Renal pelvis (tissue), 4 donors: ENCODE results near the gene PARD3. TPM values are rescaled to one million over a fixed set of nuclear protein-coding genes. Genes with fewer than 3 reads are reported as not detected.
A peak's percentile ranks its signal among the peaks of the same experiment; 100 is the strongest.

Experiments used
- DNase-seq: peaks from one replicate; pipeline ENCODE4 v3.0.0-alpha.2; 2013
- polyA plus RNA-seq, 3 donors: library from polyadenylated mRNA; unstranded; fragments of 120-200 nt; gene quantifications; one replicate each; pipeline ENCODE4 v1.2.1, GENCODE V29; 2013; ENCODE audit not compliant: insufficient read length in 3 of 3

PARD3 gene
- polyA plus RNA-seq, 3 donors, result 66.9 to 71.1 (median 71.1) TPM

DNA sequence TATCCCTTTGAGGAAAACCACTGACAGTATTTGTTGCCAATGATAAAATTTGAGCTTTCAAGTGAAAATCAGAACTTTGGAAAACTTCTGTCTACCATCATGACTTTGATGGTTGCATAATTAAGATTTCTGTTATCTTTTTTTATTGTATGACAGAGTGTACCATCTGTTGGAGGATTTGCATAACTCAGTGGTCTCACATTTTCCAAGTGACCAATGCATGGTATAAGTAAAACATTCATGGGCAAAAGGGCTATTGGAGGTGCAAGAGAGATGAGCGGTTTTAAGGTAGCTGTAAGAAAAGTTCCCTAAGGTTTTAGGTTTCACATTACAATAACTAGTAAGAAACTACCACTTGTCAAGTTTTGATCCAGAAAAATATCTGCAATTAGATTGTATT, 625.3 kb downstream of the PARD3 start:
- no peak for DNase-seq

DNA sequence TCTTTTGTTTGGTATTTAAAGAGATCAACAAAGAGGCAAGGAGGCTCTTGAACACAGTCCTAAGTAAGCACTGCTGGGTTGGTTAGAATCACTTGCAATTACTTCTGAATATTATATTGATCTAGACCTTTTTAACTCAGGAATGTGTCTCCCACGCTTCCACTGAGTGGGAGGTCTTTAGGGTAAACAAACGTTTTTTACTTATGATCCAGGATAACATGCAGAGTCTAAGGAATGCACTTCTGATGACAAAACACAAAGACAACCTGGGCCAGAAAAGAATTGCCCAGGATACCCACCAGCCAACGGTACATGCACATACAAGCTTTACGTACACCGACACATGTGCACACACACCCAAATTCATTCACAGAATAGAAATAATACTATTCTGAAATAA, 626.9 kb downstream of the PARD3 start:
- no peak for DNase-seq

DNA sequence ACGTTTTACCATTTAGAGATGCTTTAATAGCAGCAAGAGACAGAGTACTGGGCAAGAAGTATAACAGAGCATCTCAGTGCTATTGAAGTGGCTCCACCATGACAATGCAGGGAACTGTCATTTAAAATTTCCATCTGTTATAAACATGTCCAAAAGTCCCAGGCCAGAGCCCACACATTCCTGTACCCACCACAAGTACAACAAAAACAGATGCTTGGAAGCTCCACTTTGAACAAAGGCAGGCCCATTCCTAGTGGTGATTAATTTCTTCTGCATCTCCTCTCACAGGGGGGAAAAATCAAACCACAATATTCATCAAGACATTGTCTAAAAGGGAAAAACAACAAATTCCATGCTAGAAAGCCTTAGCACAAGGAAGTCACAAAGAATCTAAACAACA, 627.9 kb downstream of the PARD3 start:
- DNase-seq, result no peak

DNA sequence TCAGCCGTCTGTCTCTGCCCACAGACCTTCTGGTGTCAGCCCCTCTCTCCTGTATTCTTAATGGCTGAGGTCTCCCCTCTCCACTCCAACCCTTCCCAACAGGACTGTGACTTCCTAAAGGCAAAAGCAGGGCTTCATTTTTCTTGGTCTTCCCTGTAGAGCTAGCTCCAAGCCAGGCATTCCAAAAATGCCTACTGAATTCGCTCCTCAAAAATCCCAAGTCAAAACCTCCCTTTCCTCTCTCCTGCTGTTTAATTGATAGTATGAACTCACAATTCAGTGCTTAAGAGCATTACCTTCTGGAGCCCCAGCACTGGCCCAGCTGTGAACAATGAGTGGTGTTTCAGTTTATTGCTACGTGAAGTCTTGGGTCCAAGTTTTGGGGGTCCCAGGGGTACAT, 628.4 kb downstream of the PARD3 start:
- no peak for DNase-seq

DNA sequence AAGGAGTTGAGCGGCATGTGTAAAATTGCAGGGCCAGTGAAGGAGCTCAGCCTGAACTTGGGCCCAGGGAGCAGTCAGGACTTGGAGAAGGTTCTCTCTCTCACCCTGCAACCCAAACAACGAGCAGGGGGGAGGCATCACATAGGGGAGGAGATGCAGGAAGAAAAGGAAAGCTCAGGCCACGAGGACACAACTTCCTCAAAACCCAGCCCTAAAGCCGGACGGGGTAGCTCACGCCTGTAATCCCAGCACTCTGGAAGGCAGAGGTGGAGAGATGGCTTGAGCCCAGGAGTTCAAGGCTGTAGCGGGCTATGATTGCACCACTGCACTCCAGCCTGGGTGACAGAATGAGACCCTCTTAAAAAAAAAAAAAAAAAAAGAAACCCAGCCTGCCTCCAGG, 629.1 kb downstream of the PARD3 start:
- DNase-seq, result no peak

DNA sequence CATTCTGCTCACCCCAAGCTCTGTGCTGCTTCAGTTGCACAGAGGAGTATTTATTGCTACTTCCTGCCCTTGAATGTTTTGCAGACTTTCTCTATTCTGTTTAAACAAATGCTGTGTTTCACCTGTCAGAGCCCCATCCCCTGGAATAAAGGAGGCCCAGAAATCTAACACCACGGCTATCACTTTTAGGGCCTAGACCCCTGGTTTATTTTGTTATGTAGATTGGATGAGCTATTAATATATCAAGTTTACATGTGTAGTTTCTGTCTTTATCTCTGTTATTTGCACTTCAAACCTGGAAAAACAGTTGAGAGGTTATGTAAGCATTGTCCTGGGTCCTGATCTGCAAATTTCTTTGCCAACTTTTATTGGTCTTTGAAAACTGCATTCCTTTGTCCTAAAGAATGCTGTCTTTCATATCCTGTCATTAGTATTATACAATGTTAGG, 630.1 kb downstream of the PARD3 start:
- no peak for DNase-seq

DNA sequence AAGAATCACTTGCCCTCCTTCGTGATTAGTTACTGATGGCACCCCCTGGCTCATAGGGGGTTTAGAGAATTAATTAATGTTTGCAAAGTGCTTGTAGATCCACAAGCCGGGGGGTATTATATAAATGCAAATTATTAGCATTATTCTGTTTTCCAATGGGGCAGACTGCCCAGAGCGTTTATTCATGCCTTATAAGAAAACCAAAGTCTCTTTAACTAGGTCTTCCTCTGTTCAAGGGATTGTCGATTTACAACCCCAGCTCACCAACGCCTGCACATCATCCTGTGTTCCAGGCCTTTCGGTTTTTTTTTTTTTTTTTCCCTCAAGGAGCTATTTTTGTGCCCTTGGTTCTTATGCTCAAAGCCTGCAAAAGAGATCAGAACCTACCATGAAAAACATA, 630.7 kb downstream of the PARD3 start:
- DNase-seq, result no peak

DNA sequence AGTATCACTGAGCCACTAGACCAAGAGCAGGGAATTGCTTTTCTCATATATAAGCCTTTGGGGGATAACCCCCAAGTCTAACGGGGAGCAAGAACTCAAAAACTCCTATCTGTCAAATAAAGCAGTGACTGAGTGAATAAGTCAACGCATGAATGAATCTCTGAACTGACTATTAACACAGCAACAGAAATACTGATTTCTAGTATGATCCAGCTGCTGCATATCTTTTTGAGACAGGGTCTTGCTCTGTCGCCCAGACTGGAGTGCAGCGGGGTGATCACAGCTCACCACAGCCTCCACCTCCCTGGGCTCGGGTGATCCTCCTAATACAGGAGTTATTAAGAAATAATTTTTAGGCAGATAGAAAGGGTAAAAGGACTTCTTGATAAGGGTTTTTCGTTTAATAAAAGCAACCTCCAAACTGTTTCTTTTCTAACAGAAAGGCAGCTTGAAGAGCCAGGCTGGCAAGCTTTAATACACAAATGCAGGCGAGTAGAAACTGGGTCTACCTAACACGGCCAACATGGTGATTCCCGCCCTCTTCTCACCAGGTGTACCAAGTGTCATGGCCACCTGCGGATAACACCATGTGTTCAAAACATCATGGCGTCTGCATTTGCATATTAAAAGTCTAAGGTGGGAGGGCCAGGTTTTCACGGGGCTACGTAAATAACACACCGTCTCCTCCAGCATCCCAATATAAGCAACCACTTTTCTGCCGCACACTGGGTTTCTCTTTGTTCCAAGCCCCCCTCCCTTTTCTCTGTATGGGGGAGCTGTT, 631.9 kb downstream of the PARD3 start:
- DNase-seq, result no peak

DNA sequence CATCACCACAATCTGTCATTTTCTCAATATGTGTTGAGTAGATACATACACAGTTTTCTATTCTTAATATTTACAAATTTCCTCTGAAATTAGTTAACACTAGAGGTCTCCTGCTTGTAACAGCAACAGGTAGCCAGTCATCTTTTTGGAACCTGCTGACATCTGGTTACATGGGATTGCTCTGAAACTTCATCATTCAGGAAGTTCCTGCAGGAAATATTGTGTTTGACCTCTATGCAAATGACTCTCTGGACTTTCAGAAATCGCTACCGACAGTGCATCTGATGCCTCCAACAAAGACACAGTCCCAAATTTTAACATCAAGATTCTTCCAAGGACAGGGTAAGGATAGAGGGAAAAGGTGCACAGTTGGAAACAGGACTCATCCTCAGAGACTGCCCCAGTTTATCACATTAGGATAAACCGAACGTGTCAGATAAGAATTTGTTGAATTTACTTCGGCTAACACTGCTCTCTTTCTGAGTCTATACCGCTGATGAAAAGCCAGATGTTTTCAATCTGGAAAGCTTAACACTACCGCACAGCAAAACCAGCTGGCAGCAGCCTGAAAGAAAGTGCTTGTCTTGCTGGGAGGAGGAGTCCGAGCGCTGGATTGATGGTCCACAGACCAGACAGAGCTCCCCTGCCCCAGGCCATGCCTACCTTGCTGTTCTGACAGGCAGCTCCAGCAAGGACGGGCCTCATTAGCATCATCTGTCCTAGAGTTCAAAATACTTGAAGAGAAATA, 633.4 kb downstream of the PARD3 start:
- DNase-seq, result peak; percentile 78

DNA sequence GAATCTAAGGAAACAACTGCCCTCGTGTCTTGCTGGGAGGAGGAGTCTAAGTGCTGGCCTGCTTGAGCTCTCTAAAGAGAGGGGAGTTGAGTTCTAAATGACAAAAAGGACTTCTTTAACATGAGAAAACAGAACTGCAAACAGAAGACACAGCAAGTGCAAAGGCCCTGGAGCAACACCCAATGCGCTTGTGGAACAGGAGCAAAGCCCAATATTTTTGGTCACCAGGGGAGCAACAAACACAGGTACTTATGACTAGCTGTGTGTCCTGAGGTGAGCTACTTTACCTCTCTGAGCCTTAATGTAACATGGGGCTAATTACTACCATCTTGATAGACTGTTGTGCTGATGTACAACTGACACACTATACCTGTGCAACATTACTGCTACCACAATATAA, 634.3 kb downstream of the PARD3 start:
- DNase-seq, result no peak

DNA sequence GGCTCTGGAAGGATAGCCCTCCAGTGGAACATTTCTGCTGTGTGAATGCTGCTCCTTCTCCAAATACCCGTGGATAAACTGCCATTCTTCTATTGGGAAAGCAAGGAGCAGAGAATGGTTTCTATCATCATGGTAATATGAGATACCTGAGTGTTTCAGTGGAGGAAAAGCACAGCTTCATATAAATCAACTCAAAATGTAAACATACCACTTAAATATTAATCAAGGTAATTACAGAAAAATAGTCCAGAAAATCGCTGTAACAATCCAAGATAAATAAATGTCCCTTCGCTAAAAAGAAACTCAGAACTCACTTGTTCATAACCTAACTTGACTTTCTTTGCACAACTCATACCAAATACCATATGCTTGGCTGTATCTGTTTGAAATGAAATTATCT, 635.8 kb downstream of the PARD3 start:
- no peak for DNase-seq

DNA sequence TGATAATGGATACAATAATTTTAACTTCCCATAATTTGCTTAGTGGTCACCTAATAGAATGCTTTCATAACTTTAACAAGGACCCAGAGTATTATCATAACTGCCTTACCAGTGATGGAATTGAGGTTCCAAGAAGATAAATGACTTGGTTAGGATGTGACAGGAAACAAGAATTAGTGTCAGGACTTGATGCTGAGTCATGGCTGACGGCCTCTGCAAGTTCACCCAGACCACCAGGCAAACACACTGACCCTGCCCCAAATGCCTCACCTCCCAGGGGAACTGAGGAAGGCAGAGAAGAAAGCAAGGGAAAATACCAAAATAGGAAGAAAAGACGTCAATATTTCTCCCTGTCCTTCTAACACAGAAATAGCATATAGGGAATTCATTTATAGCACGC, 636.3 kb downstream of the PARD3 start:
- no peak for DNase-seq

DNA sequence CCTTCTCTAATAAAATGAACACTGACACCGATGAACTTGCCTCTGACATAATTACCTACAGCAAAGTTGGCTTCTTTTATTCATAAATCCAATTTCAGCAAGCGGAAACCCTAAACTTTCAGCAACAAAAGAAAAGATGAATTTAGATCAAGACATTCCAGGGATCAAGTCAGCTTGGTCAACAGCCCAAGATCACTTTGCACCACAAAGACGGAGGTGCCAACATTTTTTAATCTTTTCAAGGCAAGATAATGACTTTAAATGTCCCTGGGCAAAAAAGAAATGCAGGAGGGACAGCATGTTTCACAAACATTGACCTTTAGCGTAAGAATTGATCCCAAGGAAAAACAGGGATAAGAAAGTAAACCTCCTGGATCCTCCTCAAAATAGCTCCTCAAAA, 636.9 kb downstream of the PARD3 start:
- DNase-seq, result no peak

DNA sequence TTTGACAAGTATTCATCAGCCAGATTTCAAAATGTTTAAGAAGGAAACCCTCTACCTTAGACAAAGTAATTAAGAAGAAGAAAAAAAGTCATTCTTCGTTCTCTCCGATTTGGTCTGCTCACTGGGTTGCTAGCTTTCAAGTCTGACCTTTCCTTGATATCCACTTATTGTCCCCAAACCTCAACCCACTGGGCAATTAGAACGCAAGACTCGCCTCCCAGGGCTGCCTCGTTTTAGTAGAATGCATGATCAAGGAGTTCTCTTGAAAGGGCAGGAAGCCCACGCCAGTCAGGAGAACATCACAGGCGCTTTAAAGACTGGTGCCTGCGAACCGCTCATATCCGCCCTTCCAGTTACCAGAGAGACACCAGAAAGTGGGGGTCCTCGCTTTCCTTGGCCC, 637.7 kb downstream of the PARD3 start:
- no peak for DNase-seq

DNA sequence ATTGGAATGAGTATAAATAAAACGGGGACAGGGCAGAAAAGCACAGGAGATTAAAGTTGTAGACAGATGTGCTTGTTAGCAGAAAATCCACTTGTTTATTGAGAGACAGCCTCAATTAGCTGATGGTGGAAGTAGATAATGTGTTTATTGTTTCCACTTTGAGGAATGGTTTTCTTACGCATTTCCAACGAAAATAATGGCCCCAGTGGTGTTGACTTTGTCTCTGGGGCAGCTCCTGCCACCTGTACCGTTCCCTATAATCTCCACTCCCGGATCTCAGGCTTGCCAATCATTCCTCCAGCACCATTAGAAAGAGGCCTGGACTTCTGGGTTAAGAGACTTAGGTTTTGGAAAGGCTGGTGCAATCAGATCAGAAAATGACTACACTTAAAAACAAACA, 638.7 kb downstream of the PARD3 start:
- DNase-seq, result no peak

DNA sequence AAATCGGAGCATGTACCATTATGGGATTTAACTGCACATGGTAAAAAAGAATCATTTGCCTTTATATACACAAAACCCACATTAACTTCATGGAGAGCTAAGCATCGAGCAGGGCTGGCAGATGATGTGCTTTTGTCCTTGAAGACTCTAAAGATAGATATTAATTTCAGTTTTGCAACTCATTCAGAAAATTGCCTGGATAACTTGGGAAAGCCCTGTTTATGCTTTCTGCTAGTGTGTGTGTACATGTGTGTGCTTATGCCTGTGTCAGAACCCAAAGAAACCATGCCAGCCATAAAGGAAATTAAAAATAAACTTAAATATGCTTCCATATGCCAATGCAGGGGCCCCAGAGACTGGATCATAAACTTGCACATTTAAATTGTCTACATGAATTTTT, 640.0 kb downstream of the PARD3 start:
- DNase-seq, result no peak

DNA sequence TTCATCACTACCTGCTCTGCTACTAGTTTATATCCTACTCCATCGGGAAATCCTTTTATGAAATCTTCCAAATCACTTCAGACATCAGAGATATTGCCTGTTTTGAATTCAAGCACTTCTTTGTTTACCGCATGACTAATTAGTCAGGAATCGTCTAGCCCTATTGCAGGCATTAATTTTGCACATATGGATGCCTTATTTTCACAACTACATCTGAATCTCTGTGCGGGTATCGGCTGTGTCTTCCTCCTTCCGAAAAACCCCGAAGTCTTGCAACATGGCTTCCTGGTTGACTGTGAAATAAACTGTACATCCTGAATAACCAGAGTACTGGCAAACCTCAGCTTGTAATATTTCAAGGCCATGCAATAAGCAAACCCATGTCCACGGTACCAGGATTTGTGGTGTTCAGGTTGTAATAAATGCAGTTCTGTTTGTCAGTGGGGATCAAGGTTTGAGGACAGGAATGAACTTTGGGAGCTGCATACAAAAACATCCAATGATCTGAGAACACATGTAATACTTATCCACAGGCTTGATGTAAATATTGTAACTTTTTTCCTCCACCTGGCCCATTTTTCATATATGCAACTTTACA, 642.1 kb downstream of the PARD3 start:
- DNase-seq, result no peak

DNA sequence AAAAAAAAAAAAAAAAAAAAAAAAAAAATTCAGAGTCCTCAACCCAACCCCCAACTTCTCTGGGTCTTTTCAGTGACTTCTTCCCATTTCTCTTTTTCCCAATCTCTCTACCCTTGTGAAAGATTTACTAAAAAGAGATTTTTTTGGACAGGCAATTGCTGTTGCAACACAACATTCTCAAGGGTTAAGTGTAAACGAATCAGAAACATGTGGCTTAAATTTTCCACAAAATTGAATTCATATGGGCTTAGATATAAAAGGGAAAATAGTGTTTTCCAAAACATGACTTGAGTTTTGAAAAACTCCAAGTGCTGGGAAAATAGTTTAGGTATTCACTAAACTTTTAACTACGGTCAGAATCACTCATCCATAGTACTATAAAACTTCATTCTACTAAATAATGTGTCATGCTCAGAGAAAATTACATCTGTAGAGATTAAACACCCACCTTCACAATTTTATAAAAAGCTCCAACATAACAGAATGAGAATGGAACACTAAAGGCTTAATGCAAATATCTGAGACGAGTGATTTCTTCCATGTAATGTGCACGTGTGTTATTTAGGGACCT, 643.1 kb downstream of the PARD3 start:
- DNase-seq, result no peak

DNA sequence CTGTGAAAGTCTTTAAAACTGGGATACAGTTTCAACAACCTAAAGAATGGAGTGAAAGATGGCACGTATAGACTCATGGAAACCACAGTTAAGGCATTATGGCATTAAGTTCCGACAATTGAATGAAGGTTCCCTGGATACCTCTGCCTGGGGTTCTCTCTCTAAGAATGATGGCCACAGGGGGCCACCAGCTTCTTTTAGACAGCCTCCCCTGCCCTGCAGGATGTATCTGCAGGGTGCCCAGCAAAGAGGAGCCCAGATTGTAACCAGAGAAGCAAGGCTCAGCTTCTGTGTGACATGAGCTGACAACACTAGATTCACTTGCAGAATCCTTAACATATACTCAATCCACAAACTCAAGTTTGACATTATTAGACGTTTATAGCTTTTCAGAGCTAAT, 645.4 kb downstream of the PARD3 start:
- DNase-seq, result no peak

DNA sequence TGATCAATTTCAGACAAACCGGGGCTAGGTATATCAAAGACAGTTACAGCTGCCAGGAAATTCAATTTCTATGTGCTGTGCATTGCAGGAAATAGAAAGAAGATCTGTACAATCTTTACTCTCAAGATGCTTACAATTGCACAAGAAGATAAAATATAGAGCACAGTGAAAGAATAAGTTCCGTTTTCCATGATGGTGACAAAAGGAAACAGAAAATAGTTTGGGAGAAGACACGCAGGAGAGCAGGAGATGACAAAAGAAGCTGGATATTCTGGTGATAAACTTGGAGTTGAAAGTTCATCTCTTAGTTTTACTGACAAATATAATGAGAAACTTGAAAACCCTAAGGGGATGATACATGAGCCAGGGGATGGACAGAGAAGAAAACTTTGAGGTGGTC, 646.0 kb downstream of the PARD3 start:
- no peak for DNase-seq

DNA sequence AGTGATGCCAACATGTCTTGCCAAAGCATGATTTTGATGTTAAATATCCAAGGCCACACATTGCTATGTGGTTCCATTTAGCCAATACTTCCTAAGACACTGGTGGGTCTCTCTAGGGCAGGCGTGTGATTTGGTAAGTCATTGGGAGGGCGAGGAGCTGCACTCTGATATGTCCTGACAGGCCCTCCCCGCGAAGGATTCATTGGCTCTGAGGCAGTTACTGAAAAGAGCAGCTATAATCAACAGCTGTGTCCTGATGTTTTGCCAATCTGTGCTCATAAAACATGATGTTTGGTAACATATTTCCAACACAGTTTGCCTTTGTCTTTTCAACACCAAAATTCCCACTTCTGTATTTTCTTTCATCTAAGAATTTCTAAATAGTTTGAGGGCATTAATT, 646.7 kb downstream of the PARD3 start:
- no peak for DNase-seq

DNA sequence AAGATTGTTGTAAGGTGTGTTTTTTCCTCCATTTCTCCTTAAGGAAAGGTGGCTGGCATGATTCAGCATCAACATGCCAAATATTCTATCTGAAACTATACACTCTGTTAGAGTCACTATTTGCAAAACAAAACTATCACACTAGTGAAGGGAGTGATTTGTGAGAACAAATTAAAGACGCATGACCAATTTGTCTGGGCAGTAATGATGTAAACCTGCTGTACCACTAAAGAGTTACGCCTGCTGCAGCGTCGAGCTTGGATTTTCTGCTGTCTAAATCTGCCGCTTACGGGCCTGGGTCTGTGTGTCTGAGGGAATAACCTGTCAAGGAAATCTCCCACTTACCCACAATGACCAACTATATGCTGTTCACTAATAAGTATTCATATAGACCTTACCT, 648.3 kb downstream of the PARD3 start:
- no peak for DNase-seq

DNA sequence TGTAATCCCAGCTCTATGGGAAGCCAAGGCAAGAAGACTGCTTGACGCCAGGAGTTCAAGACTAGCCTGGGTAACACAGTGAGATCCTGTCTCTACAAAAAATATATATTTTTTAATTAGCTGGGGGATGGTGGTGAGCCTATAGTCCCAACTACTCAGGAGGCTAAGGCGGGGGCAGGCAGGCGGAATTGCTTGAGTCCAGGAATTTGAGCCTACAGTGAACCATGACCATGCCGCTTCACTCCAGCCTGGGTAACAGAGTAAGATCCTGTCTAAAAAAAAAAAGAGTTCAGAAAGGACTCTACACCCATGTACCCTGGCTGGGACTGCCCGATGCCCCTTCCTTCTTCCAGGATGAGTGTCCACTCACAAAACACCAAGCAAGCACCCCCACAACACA, 648.7 kb downstream of the PARD3 start:
- DNase-seq, result no peak
